ENCODE measurements around the gene USP31. TPM values are rescaled to one million over a fixed set of nuclear protein-coding genes. Genes with fewer than 3 reads are reported as not detected.

The USP31 gene
- total and polyA plus RNA-seq, 5 experiments from 2014 or later = 0.09 to 5.2 (median 0.89) TPM

DNA sequence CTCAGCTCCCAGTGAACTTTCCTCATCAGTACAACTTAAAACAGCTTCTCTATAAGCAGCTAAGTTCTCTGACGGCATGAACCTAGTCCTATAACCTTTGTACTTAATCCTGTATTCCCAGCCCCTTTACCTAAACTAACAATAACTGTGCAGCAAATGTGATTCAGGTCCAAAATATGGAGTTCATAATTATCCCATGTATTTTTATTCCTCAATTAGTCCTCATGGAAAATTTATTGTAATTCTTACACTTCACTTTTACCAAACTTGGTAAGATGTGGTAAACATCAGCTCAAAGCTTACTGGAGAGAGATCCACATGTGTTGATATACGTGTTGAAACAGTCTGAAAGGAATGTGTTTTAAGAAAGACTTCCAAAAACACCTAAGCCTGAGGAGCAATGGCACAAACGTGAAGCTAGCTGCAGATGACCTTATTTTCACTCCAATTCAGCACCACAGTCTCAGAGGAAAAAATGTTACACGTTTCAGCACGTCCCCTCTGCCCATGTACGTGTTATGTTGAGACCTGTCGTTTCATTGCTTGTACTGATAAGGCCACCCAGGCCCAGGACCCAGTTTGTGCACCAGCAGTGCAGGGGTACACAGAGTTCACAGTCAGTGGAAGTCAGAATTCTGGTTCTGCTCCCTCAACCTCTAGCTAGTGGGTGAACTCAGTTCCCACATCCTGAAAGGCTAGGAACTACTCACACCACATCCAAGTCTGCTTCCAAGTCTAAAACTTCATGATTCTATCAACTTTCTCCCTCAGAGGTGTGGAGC lies 7.1 kb downstream of the USP31 start:
- H3K36me3 Mint-ChIP-seq = peaks cover 2 to 16% (median 12%) of the 10 kb centered on the region in 3 donors
- H3K4me1 Mint-ChIP-seq = peaks cover 3 to 8% (median 6%) of the 10 kb centered on the region in 4 donors
- POLR2A ChIA-PET = no interaction called here

DNA sequence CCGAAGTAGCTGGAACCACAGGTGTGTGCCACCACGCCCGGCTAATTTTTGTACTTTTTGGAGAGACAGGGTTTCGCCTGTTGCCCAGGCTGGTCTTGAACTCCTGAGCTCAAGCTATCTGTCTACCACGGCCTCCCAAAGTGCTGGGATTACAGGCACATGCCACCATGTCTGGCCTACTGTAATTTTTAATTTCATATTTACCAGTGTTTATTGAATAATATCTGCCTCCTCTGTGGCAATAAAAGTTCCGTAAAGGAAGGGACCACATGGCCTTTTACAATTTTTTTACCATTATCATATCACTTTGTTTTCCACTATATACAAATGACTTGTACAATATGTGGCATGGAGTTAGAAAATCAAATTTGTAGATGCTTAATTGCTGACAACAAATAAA lies 7.8 kb downstream of the USP31 start:
- POLR2A ChIA-PET = no interaction called here
- peaks cover 3 to 8% (median 6%) of the 10 kb centered on the region in 4 donors for H3K4me1 Mint-ChIP-seq
- ATAC-seq (no peak), DNase-seq (no peak)
- H3K9me3 Mint-ChIP-seq = peaks cover 0 to 25% (median 18%) of the 10 kb centered on the region in 9 donors
- no peak overlapping the region for H3K27ac Mint-ChIP-seq
- H3K36me3 Mint-ChIP-seq = peaks cover 2 to 18% (median 16%) of the 10 kb centered on the region in 3 donors
- H3K4me3 Mint-ChIP-seq = no peak overlapping the region
- H3K27me3 Mint-ChIP-seq = no peaks in the 10 kb centered on the region

More for the DNA sequence above, 7.1 kb downstream of the USP31 start:
- Mint-ChIP-seq H3K4me3 (no peak overlapping the region), H3K27ac (no peak overlapping the region), H3K27me3 (no peaks in the 10 kb centered on the region), H3K9me3 (peaks cover 0 to 19% (median 13%) of the 10 kb centered on the region in 9 donors)
- DNase-seq (no peak), ATAC-seq (no peak)

DNA sequence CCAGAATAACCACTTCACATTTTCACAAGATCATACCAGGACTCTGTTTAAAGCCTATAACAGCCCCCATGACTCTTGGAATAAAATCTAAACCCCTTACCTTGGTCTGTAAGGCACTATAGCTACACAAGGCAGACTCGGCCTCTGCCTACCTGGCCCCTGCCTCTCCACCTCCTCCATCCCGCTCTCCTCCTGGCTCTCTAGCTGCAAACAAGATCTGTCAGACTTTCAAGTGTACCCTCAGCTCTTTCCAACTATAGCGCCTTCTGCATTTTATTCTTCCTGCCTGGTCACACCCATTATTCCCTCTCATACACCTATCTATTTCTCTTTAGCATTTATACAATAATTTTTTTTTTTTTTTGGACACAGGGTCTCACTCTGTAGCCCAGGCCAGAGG lies 8.2 kb downstream of the USP31 start:
- no peak for DNase-seq
- Mint-ChIP-seq H3K27me3 (no peaks in the 10 kb centered on the region), H3K36me3 (peaks cover 4 to 20% (median 17%) of the 10 kb centered on the region in 3 donors), H3K4me1 (peaks cover 3 to 8% (median 6%) of the 10 kb centered on the region in 4 donors), H3K4me3 (no peak overlapping the region), H3K27ac (no peak overlapping the region), H3K9me3 (peaks cover 0 to 30% (median 19%) of the 10 kb centered on the region in 9 donors)
- no peak for ATAC-seq
- POLR2A ChIA-PET = no interaction called here

DNA sequence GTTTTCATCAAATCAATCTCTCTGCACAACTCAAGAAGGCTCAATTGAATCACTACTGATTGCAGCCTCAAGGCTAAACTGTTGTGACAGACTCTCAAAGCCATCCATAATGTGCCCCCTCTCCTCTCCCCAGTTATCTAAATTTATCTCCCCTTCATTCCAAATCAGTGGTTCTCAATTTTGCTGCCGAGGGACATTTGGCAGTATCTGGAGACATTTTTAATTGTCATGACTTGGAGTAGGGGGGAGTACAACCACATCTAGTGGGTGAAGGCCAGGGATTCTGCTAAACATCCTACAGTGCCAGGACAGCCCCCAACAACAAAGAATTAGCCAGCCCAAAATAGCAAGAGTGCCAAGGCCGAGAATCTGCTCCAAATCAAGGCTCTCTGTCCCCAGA lies 9.1 kb downstream of the USP31 start:
- no peak overlapping the region for H3K27ac Mint-ChIP-seq
- H3K9me3 Mint-ChIP-seq = peaks cover 0 to 39% (median 24%) of the 10 kb centered on the region in 9 donors
- POLR2A ChIA-PET = no interaction called here
- H3K4me3 Mint-ChIP-seq = no peak overlapping the region
- no peak for DNase-seq
- peaks cover 4 to 28% (median 22%) of the 10 kb centered on the region in 3 donors for H3K36me3 Mint-ChIP-seq
- peaks cover 3 to 6% (median 3%) of the 10 kb centered on the region in 4 donors for H3K4me1 Mint-ChIP-seq
- H3K27me3 Mint-ChIP-seq = no peaks in the 10 kb centered on the region
- no peak for ATAC-seq

DNA sequence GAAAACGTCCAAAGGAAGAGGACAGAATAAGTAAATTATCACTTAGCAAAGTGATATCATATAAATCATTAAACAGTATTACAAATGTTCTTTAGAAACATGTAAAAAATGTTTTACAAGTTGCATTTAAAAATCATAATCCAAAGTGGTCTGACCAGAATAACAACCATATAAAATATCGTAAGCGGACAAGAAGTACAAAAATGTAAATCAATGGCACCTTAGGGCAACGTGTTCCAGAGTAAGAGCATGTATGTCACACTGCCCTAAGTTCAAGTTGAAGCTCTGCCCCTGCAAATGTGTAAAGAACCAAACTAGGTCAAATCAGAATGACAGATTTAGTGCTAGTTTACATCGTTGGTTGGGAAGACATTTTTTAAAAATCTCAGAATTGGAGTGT lies 11.4 kb downstream of the USP31 start:
- Mint-ChIP-seq H3K9me3 (peaks cover 0 to 43% (median 24%) of the 10 kb centered on the region in 9 donors), H3K27me3 (no peaks in the 10 kb centered on the region), H3K4me3 (no peak overlapping the region), H3K27ac (no peak overlapping the region), H3K36me3 (peaks cover 4 to 30% (median 22%) of the 10 kb centered on the region in 3 donors), H3K4me1 (peaks cover 0 to 7% (median 1%) of the 10 kb centered on the region in 4 donors)
- ATAC-seq (no peak), DNase-seq (no peak)
- POLR2A ChIA-PET = no interaction called here

DNA sequence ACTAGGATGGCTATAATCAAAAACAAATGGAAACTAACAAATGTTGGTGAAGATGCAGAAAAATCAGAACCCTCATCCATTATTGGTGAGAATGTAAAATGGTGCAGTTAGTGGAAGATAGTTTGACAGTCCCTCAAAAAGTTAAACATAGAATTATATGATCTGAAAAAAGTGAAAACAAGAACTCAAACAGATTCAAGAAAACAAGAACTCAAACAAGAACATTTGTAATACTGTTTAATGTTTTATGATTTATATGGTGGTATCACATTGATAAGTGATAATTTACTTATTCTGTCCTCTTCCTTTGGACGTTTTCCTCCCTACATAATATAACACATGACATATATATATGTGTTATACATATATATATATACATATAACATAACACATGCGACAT lies 12.0 kb downstream of the USP31 start:
- POLR2A ChIA-PET = no interaction called here
- Mint-ChIP-seq H3K9me3 (peaks cover 0 to 43% (median 24%) of the 10 kb centered on the region in 9 donors), H3K4me3 (no peak overlapping the region), H3K27me3 (no peaks in the 10 kb centered on the region), H3K4me1 (peaks cover 0 to 7% (median 2%) of the 10 kb centered on the region in 4 donors), H3K36me3 (peaks cover 4 to 30% (median 22%) of the 10 kb centered on the region in 3 donors), H3K27ac (no peak overlapping the region)
- ATAC-seq (no peak), DNase-seq (no peak)

DNA sequence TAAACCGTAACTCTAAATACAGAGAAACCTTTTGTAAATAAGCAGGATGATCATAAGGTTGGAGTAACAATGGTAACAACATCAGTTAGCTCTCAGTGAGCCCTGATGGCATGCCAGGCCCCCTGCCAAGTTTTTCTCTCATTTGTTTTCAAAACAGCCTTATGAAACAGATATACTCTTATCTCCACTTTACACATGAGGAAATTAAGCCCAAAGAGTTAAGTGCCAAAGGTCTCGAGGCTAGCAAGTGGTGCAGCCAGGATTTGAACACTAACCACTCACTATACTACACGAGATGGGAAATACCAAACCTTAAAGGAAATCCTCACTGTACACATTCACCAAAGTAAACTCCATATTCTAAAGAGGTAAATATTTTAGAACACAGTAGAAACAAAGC lies 15.0 kb downstream of the USP31 start:
- Mint-ChIP-seq H3K4me3 (no peak overlapping the region), H3K36me3 (peaks cover 4 to 30% (median 22%) of the 10 kb centered on the region in 3 donors), H3K27me3 (no peaks in the 10 kb centered on the region), H3K27ac (no peak overlapping the region), H3K9me3 (peaks cover 0 to 43% (median 24%) of the 10 kb centered on the region in 9 donors), H3K4me1 (peaks cover 0 to 7% (median 2%) of the 10 kb centered on the region in 4 donors)
- no peak for ATAC-seq
- DNase-seq = no peak
- POLR2A ChIA-PET = no interaction called here

DNA sequence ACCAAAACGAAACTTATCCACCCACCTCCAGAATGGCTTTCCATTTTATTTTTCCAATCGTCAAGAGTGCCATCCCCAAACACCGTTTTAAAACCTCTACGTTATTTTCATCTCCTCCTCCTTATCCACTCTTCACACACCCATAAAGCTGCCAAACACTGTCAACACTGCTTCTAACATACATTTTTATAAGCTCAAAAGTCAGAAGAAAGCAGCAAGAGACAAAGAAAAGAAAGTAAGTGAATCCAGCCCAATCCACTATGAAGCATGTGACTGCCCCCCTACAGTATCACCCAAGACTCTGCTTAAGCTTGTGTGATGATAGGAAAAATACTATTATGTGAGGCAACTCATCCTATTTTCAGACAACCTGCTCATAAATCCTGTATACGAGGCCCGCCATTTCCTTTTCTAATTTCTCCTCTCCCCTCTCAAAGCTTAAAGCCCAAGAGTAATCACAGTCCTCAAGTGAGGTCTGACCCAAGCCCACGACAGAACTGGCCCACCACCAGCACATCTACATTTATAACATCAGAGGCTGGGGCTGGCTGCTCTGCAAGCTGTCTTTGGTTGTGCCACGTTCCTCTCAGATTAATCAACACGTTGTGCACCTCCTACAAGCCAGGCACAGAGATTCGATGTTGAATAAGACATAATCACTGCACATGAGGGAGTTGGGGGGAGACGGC lies 16.3 kb downstream of the USP31 start:
- H3K9me3 Mint-ChIP-seq = peaks cover 0 to 31% (median 16%) of the 10 kb centered on the region in 9 donors
- peaks cover 0 to 7% (median 2%) of the 10 kb centered on the region in 4 donors for H3K4me1 Mint-ChIP-seq
- peaks cover 2 to 24% (median 12%) of the 10 kb centered on the region in 3 donors for H3K36me3 Mint-ChIP-seq
- DNase-seq (no peak), ATAC-seq (no peak)
- no peaks in the 10 kb centered on the region for H3K27me3 Mint-ChIP-seq
- H3K4me3 Mint-ChIP-seq = no peak overlapping the region
- POLR2A ChIA-PET = no interaction called here
- no peak overlapping the region for H3K27ac Mint-ChIP-seq

DNA sequence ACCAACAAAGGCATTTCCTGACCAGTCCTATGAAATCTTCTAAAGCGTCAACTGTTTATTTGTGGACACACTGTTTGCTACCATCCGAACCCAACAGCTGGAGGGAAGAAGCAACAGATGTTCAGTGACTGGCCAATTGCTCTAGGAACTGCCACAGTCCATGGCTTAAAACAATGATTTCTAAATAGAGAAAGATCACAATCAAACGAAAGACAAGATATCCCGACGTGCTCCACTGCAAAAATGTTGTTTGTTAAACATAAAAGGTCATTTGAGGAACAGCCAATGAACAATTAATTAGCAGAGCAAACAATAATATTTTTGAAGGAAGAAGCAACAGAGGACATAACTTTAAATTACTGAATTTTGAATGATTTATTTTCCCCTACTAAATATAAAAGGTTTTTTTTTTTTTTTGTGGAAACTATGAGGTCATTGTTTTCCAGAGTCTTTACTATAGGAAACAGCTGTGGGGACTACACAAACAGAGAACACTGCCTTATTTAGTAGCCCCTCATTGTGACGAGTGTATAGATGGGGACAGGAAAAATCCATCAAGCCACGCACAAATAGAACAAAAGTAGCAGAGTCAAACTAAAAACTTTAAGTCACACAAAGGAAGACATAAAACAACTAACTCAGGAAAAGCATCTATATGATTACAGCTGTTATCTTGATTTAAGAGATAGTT lies 17.2 kb downstream of the USP31 start:
- DNase-seq (no peak), ATAC-seq (no peak)
- Mint-ChIP-seq H3K4me3 (no peak overlapping the region), H3K36me3 (peaks cover 2 to 17% (median 6%) of the 10 kb centered on the region in 3 donors), H3K27ac (no peak overlapping the region), H3K27me3 (no peaks in the 10 kb centered on the region), H3K9me3 (peaks cover 0 to 23% (median 8%) of the 10 kb centered on the region in 9 donors), H3K4me1 (peaks cover 0 to 7% (median 2%) of the 10 kb centered on the region in 4 donors)
- POLR2A ChIA-PET = no interaction called here

DNA sequence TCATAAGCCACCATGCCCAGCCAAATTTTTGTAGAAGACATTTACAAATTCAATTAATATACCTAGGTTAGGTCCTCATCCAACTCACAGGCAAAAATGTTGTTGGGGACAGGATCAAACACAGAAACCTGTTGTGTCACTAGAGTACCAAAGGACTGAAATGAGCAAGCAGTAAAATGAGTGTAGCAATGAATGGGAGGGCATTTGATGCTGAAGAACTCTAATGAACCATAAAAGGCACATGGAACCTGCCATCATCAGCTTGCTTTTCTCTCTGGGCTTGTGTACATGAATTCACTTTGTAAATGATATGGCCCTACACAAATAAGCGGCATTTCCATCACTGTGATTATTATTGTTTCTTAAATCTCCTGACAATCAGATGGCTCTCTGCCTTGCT lies 17.8 kb downstream of the USP31 start:
- DNase-seq = no peak
- Mint-ChIP-seq H3K27me3 (no peaks in the 10 kb centered on the region), H3K27ac (no peak overlapping the region), H3K36me3 (peaks cover 1 to 12% (median 6%) of the 10 kb centered on the region in 3 donors), H3K9me3 (peaks cover 0 to 17% (median 6%) of the 10 kb centered on the region in 9 donors), H3K4me1 (peaks cover 0 to 7% (median 2%) of the 10 kb centered on the region in 4 donors), H3K4me3 (no peak overlapping the region)
- POLR2A ChIA-PET = no interaction called here
- ATAC-seq = no peak

DNA sequence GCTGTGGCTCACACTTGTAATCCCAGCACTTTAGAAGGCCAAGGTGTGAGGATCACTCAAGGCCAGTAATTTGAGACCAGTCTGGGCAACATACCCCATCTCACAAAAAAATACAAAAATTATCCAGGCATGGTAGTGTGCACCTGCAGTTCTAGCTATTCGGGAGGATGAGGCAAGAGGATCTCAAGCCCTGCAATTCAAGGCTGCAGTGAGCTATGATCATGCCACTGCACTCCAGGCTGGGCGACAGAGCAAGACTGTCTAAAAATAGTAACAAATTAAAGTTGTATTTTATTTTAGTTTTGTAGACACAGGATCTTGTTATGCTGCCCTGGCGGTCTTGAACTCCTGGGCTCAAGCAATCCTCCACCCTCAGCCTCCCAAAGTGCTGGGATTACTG lies 18.2 kb downstream of the USP31 start:
- peaks cover 0 to 11% (median 5%) of the 10 kb centered on the region in 3 donors for H3K36me3 Mint-ChIP-seq
- DNase-seq (no peak), ATAC-seq (no peak)
- H3K27me3 Mint-ChIP-seq = no peaks in the 10 kb centered on the region
- H3K4me1 Mint-ChIP-seq = peaks cover 0 to 7% (median 2%) of the 10 kb centered on the region in 4 donors
- no peak overlapping the region for H3K4me3 Mint-ChIP-seq
- H3K27ac Mint-ChIP-seq = no peak overlapping the region
- POLR2A ChIA-PET = no interaction called here
- peaks cover 0 to 13% (median 5%) of the 10 kb centered on the region in 9 donors for H3K9me3 Mint-ChIP-seq

DNA sequence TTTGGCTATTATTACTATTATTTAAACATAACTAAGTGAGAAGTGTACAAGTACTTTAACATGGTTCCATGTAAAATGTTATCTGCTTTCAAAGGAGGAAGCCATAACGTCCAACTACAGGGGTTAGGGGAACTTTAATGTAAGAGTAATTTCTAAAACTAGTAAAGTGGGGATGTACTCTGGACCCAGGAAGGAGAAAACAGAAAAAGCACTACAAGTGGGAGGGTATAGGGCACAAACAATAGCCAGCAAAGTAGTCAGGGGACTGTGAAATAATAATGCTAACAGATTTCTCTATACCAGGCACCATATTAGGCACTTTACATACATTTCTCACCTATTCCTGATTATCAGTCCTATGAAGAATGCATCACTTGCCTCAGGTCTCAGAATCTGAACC lies 19.6 kb downstream of the USP31 start:
- ATAC-seq = no peak
- no peaks in the 10 kb centered on the region for H3K9me3 Mint-ChIP-seq
- H3K27ac Mint-ChIP-seq = no peak overlapping the region
- peaks cover 0 to 4% (median 0%) of the 10 kb centered on the region in 3 donors for H3K36me3 Mint-ChIP-seq
- no peaks in the 10 kb centered on the region for H3K27me3 Mint-ChIP-seq
- DNase-seq = no peak
- H3K4me3 Mint-ChIP-seq = no peak overlapping the region
- H3K4me1 Mint-ChIP-seq = peaks cover 0 to 7% (median 4%) of the 10 kb centered on the region in 4 donors
- POLR2A ChIA-PET = no interaction called here

DNA sequence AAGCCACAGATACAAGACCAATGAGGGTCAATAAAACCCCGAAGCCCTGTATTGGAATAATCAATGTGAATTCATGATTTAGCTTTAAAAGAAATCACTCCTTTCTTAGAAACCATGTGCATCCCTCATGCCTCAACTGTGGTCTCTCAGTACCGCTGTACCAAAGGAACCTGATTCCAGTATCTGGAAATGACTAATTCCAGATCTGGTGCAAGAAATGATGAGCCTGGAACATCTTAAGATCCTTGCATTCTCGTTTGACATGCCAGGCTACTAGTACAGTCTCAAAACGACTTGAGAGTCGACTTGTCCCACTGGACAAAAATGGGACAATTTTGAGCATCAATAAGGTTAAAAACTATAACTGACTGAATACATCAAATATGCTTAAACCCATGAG lies 21.2 kb downstream of the USP31 start:
- Mint-ChIP-seq H3K9me3 (no peaks in the 10 kb centered on the region), H3K36me3 (peaks cover 0 to 4% (median 0%) of the 10 kb centered on the region in 3 donors), H3K27me3 (no peaks in the 10 kb centered on the region), H3K27ac (no peak overlapping the region), H3K4me3 (no peak overlapping the region), H3K4me1 (peaks cover 0 to 4% (median 1%) of the 10 kb centered on the region in 4 donors)
- no peak for DNase-seq
- ATAC-seq = no peak
- POLR2A ChIA-PET = no interaction called here

All from naive thymus-derived CD8-positive, alpha-beta T cell (primary cell).